GM19395 (cell line): ENCODE data around the gene ANXA6.

ENCODE experiments used
- ATAC-seq: cut with Tn5 transposase; IDR thresholded peaks from one replicate; pipeline ENCODE4 v1.9.1; 2021; ENCODE audit warnings: mild to moderate bottlenecking, moderate library complexity; ENCODE audit not compliant: unreplicated experiment

Gene ANXA6

DNA sequence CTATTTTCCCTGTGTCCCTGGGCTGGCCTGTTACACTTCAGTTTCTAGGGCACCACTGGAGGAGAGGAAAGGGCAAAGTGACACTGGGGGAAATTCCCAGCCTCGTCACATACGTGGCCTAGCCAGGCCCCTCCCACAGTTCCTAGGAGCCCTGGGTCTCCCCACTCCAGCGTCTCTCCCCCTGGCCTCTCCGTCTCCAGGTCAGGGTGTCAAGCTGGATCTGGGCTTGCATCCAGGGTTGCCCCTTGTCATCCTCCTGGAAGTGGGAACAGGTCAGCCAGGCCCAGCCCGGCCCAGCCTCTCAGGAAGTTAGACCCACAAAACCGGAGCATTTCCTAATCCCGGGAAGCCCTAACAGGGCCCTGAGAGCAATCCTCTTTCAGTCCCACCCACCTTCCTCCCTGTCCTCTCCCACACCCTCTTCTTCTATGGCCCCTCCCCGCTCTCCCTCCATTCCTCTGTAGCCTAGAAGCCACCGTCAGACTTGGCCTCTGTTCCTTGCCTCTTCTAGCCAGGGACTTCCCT, 72.0 kb downstream of the ANXA6 start:
- ATAC-seq, result no peak

DNA sequence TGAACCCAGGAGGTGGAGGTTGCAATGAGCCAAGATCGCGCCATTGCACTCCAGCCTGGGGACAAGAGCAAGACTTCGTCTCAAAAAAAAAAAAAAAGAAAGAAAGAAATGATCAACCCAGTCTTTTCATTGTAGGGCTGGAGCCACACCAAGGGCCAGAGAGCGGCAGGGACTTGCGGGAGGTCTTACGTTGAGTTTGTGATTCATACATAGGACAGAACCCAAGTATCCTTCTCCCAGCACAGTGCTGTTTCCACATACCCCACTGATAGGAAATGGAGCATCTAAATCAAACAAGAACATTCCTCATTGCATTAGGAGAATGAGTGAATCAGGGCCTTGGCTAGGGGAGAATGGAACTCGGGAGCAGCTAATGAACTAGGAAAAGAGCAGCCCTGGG, 73.2 kb downstream of the ANXA6 start:
- no peak for ATAC-seq

DNA sequence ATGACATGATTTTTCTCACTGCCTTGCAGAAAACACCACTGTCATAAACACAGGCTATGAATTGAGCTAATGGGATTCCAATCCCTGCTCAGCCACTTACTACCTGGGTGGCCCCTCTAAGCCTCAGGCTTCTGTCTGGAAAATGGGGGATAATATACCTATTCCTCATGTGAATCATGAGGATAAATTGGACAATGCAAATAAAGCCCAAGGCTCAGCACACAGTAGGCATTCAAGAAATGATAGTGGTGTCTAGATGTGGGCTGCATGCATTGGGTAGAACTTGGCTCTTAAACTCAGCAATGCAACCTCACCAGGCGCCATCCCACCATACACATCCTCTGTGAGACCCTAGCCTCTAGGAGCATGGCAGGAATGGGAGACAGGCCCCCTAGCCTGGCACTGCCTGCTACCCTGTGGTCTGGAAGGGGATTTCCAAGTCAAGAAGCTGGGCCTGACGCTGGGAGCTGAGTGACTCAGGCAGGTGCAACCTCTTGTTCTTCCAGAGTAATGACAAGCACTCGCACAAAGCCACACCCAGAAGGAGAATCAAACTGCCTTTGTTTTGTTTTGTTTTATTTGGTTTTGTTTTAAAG, 74.4 kb downstream of the ANXA6 start:
- no peak for ATAC-seq

DNA sequence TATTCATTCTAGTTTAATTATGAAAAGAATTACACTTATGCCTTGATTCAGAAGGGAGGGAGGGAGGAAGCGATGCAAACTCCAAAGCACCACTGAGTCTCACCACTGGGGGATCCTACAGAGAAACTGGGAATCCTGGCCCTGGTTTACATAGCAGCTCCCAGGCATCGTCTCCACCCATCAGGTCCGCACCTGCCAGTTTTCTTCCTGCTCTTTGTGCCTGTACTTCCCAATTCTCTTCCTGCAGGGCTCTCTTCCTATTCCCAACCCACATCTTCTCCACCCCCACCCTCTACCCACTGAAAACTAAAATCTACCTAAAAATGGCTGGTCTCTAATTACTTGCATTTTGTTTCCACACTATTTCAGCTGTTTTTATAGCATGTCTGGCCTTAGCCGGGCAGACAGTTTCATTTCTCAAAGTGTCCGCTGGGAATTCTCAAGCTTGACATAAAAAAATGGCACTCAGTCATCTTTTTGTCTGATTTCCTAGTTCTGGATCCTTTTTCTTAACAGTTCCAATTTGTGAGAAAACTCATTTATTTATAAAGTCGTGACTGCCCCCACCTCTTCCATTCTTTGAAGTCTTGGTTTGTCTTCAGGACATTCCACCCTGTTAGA, 75.2 kb downstream of the ANXA6 start:
- no peak for ATAC-seq

DNA sequence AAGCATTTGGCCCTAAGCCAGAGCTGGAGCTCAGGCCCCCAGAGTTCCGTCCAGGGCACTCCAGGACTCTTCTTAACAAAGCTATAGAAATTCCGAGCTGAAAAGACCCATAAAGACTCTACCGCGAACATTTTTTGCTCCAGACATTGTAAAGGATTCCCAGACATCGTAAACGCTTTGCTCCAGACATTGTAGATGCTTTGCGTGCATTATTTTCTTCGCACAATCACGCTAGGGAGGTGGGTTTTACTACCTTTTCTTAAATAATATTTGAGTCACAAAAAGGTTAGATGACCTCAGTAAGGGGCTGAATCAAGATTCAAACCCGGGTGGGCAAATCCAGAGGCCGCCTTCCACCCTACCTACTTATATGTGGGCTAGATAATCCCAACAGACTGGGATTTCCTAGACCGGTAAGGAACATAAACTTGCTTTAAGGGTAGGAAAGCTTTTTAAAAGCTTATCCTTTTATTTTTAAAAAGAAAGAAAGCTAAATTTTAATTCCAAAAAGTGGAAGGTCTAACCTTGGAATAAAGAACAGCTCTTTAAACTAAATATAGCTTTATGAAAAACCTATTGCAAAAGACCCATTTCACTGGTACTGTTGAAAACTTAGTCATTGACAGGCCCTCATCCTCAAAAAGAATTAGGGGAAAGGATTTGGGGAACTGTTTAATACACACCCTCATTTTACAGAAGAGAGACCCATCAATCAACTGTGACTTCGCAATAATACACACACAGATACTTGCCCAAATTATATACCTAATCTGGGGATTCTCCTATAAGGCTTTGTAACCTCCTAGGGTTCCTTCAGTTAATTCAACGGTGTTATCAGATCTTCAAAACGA, 75.9 kb downstream of the ANXA6 start:
- ATAC-seq, result no peak

DNA sequence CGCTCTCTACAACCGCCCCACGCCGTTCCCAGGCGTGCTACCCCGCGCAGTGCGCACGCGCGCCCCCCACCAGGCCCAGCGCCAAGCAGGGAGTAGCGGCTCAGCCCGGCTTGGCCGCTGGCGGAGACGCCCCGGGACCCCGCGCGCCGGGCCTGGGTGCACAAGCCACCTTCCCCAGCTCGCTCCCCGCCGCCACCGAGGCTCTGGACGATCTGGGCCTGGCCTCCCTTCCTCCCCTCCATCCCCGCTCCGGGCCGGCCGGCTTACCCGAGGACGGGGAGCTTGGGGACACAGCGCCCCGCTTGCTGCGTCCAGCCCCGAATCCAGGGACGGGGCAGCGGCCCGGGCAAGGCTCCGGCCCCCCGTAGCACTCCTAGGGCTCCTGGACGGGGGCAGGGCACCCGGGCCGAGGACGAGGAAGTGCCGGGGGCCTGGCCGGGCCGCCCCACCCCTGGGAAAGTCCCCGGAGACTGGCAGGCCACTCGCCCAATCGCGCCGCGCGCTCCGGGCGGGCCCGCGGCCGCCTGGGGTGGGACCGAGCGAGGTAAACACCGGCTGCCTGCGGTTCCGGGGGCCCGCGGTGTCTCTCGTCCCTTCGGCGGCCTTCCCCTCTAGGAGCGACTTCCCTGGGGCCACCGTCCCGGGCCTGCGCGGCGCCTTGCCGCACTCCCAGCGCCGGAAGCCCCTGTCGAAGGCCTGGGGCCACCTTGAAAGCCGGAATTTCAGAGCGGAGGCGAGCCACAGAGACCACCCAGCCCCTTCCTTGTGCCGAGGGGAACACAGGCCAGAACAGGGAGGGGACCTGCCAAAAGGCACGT, 76.8 kb downstream of the ANXA6 start, which contains the start of gene TNIP1:
Gene TNIP1 (minus strand): TSS at position 422 of the 818 bp plus-strand sequence. CDS start 15,939 bp downstream, outside the sequence.
- ATAC-seq, result peak; percentile 72

DNA sequence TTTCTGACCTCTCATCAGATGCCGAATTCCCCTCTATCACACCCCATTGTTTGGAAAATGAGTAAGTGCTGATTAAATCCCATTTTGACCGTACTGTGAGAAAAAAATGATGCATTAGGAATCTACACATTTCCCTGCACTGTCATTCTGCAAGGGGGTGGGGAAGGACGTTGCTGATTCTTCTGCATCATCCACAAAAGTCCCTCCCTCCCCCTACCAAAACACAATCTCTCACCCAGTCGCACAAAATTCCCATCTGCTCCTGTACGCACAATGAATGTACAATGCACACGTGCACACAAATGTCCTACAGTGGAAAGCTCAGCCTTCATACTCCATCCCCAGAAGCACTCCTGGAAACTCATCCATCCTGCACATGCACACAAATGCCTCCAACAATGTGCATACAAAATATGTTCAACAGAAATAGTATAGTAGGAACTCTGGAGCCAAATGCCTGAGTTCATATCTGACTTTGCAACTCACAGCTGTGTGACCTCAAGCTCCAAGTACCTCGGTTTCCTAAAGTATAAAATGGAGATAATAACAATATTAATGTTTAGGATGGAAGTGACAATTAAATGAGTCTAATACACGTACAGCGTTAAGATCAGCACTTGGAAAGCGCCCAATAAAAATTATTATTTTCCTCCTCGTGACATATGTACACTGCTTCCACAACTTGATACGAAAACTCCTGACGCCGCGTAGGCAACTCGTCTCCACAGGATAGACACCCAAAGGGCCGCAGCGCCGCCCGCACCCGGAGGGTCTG, 77.6 kb downstream of the ANXA6 start:
- no peak for ATAC-seq

DNA sequence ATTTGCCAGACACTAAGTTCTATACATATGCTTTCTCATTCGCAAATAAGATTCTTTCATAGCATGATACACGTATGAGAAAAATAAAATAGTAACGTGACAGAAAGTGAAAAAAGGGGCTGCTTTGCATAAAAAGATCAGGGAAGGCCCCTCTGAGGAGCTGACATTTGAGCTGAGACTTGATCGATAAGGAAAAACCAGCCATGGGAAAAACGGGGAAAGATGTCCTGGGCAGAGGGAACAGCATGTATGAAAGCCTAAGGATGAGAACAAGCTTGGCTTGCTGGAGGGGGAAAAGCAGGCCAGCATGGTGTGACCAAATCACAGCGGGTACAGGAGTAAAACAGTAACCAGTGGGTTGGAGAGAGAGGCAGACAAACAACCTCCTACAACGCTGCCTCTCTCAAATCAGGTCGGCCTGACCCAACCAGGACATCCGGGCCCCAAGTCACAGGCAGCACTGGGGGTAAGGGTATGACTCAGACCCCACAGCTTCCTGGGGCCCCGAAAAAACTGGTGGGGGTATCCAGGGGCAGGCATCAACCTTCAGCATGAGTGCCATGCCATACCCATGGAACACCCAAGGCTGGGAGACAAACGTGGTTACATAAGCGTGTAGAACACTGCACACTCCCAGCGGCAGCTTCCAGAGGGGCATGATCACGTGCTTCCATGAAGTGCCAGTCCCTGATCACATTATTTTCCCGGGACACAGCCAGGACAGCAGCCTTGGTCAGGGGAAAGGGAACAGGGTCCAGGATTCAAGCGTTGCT, 78.9 kb downstream of the ANXA6 start:
- peak; percentile 60 for ATAC-seq

DNA sequence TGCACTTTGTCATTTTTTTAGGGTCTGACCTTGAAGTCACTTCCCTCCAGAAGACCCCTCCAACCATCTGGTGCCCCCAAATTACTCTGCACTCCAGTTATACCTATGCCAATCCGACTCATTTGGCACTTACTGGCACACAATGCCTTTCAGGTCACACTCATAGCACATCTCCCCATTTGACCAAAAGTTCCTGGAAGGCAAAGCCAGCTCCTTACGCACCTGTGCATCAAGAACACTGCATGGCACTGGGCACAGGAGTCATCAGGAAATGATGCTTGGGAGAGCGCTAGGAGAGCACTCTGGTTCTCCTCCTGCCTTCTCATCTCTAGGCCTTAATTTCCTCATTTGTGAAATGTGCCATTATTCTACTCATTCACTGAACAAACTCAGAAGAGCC, 79.6 kb downstream of the ANXA6 start:
- ATAC-seq, result no peak

DNA sequence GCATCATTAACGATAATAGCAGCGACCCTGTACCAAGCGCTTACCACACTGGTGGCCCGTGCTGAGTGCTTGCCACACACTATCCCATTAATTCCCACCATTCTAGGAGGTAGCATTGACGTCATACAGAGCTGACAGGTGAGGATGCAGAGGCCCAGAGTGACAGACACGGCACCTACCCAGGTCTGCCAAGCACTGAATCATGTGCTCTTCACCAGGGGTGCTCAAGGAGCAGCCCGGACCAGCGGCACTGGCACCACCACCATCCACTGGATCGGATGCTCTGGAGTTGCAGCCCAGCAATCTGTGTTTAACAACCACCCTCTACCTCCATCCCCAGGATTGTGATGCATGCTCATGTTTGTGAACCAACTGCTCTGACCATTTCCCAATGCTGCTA, 80.2 kb downstream of the ANXA6 start:
- ATAC-seq, result no peak

DNA sequence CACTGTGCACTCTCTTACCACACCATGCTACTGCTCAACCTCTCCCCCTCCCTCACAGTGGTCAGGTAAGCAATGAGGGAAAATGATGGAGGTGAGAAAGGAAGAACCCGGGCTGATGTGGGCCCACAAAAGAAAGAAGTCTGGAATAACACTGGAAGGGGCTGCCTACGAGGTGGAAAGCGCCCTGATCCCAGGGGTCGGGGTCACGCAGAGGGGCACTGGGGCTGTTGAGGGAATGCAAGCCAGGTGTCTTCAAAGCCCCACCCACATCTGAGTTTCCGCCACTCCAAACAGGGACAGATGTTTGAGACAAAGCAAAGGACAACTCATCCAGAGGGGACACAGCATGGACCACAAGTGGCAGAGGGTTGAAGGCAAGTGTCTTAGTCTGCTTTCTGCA, 81.0 kb downstream of the ANXA6 start:
- no peak for ATAC-seq

DNA sequence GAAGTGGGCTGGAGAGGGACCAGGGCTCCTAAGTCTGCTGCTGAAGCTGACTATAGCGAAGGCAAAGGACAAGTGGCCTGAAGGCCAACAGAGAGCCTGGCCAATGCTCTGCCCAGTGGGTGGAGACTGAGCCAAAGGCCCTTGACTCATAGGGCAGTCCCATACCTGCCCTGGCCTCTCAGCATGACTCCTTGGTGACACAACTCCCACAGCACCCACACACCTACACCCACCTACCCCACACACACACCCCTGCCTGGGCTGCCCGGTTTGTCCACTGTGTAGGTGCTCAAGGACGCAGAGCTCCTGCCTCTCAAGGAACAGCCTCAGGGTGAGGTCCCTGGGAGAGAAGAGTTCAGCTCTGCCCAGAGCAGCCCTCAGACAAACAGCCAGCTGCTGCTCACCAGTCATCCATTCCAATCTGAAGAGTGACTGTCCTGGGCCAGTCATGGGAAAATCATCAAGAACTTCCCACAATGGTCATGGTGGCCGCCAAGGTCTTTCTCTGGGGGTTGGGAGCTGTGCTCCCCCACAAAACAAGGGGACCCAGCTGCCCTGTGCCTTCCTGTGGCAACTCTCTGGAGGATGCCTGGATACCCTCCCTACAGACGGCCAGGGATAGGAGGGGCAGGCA, 81.8 kb downstream of the ANXA6 start:
- no peak for ATAC-seq

DNA sequence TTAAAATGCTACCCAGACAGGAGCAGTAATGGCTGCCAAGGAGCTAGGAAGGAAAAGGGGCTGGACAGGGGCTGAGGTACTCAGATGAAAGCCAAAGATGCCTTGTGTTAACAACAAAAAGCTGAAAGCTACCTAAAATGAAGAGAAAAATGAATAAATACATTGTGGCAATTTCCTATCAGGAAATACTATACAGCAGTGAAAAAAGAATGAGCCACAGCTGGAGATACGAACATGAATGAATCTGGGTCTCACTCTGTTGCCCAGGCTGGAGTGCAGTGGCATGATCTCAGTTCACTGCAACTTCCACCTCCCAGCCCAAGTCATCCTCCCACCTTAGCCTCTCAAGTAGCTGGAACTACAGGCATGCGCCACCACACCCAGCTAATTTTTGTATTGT, 83.0 kb downstream of the ANXA6 start:
- no peak for ATAC-seq

DNA sequence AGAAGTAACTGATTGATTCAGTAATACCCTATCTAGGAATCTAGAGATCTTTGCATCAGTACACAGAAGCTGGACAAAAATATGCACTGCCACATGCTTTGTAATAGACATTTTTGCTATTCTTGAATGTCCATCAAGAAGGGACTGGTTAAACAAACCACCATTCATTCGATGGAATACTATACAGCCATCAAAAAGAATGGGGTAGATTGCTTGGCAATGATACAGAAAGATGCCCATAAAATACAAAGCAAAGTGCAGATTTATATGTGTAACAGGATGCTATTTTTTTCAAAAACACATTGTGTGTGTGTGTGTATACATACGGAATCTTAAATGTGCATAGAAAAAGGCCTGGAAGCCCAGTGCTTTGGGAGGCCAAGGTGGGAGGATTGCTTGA, 84.3 kb downstream of the ANXA6 start:
- ATAC-seq, result no peak

DNA sequence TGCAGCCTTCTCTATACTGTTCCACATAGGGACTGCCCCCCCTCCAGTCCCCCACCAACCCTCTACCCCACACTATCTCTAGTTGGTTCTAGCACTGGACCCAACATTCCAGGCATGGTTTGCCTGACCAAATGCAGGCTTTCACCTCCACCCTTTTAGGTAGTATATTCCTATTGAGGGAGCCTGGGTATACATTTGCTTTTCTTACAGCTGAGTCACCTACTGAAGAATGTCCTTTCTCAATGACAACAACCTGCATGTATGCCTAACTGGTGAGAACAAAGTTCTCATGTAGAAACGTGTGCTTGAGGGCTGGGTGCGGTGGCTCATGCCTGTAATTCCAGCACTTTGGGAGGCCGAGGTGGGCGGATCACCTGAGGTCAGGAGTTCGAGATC, 85.0 kb downstream of the ANXA6 start:
- ATAC-seq, result no peak

DNA sequence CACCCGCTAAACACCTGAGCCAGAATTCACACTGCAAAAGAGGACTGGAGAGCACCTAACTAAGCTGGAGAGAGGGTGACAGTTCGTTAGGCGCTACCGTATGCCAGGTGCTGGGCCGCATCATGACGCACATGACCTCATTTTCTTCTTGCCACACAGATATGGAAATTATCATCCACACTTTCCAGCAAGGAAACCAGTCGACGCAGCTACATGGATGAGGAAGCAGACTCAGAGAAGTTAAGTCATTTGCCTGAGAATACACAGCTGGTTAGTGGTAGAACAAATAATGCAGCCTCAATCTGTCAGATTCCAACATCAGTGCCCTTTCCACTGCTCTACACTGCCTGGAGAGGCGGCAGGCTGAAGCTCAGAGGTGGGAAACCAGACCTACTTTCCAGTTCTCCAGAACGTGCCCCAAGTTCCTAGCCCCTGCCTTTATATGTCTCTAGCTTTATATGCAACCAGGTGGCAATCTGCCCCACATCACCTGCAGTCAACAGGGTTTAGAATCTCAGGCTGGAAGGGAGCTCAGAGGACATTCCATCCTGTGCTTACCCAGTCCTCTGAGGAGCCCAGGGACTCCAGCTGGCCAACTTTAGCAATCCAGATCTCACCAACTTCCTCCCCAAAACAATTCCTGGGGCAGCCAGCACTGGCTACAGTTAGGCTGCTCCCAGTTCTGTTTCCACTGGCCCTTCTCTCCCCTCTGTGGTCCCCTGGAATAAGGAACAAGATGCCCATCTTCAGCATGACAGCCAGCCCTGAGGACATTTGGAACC, 85.5 kb downstream of the ANXA6 start:
- no peak for ATAC-seq

DNA sequence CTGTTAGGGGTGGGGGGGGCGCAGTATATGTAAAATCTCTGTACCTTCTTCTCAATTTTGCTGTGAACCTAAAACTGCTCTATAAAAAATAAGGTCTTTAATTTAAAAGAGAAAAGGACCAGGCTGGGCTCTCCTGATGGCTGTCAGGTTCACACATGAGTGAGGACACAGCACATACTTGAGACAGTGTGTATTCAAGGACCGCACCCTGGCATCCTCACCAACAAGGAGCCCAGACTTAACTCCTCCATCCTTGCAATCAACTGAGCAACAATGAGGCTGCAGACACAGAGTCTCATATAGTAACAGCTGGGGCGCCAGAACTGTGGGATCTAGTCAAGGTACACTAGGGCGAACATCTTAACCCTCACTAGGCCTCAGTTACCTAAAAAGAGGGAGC, 86.6 kb downstream of the ANXA6 start:
- no peak for ATAC-seq

DNA sequence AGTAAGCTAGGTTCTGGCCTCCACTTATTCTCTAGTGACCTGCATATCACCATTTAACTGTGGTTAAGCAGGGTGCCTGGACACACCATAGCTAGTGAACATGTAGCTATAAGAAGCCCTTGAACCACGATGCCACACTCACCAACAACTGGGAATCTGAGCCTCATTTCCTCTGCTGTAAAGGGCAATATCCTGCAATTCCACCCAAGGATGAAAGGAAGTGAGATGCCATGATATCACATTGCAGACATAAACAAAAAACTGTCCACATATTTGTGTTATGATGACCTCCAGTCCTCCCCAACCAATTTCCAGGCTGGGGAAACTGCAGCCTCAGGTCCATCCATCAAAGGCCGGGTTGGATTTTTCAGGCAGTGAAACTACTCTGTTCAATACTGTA, 87.1 kb downstream of the ANXA6 start:
- no peak for ATAC-seq
